OCI-LY1 (cell line): ENCODE results near the gene SNRPA1.

Source experiments
- CTCF ChIP-seq: fragments of 200-600 bp; sonication (generic), shearing (Covaris generic); IDR thresholded peaks from 2 replicates; pipeline ENCODE4 v1.5.1; 2017; ENCODE audit warnings: mild to moderate bottlenecking, antibody characterized with exemption, low read length, moderate library complexity, mixed read lengths
- EZH2 ChIP-seq: fragments of 200-600 bp; sonication (generic), shearing (Covaris generic); IDR thresholded peaks from 2 replicates; pipeline ENCODE4 v1.8.0; 2017; ENCODE audit warnings: borderline replicate concordance, mixed run types, mild to moderate bottlenecking, antibody characterized with exemption, low read length, moderate library complexity, mixed read lengths

GRCh38 chr15:101308604-101309435 lies 13.8 kb upstream of the SNRPA1 start:
- no peak for TF ChIP-seq CTCF
- TF ChIP-seq EZH2 = no peak
